Muscle of back (tissue), 11 donors: ENCODE data around the gene RABGAP1L. TPM values are rescaled to one million over a fixed set of nuclear protein-coding genes. Genes with fewer than 3 reads are reported as not detected.
A peak's percentile ranks its signal among the peaks of the same experiment; 100 is the strongest.
"Not testable (repeated sequence)": the region's sequence is repeated elsewhere in the genome, so short reads cannot be mapped to it uniquely, and the experiment has no call there.

Experiments
- DNase-seq, 3 donors: peaks; one replicate each; pipeline versions ENCODE4 v3.0.0 to v3.0.0-alpha.2; 2013
- polyA plus RNA-seq, 10 donors: library from polyadenylated mRNA; unstranded; fragments of 120-200 nt; gene quantifications; one replicate each; pipeline ENCODE4 v1.2.1, GENCODE V29; 2013; ENCODE audit not compliant: insufficient read length in 10 of 10

Gene RABGAP1L
- polyA plus RNA-seq, 10 donors: 11.4 to 17.4 (median 14.3) TPM

DNA sequence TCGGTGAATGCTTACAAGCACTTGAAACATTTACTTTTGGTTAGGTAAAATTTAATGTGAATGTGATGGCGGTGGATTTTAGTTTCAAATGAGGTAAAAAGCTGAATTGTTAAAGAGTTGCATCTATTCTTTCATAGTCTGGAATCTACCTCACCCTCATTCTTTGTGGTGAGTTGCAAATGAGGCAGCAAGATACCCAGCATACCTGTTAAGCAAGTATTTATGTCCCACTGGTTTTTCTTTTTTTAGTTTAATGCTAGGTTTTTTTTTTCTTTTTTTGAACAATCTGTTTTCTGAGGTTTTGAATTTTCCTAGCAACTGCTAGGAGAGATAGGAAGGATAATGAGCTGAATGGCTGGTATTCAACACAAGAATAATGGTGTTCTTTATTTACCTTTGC is 712.6 kb downstream of the RABGAP1L start:
- DNase-seq: no peak

DNA sequence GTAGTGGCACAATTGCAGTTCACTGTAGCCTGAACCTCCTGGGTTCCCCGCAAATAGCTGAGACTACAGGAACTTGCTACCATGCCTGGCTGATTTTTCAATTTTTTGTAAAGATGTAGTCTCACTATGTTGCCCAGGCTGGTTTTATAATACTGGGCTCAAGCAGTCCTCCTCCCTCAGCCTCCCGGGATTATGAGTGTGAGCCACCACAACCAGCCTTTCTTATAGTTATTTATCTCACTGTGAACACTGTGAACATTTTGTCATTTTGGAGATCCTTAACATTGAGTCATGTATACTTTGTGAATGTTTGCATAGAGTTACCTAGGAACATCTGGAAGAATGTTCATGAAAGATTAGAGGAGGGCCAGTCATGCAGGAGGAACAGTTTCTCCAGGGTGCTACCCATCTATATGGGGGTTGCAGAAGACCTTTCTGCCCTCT is 713.3 kb downstream of the RABGAP1L start:
- DNase-seq: no peak

DNA sequence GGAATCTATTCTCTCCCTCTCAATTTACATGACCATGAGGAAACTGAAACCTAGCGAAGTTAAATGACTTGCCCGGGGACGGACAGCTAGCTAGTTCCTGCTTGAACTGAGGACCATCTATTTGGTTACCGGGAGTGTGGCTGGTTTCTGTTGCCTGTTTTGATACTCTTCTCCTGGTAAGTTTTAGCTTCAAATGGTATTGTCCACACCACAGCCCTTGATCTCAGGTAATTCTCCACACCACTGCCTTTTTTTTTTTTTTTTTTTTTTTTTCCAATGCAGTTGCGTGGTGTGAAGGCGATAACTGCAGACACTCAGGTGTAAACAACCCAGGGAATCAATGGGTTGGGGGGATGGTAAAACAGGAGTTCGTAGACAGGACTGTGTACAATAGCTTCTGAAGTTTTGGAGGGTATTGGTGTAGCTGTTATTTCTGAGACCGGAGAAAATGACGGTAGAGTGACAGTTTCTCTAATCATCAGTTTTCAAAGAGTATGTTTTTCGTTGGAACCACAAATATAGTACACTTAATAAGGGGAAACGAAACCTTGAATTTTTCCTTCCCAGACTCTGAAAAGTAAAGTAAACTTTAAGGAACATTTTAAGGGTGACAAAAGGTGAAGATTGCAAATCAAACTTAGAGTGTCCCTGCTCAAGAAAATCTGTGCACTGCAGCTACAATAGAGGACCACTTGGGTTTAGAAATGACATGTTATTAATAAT is 715.2 kb downstream of the RABGAP1L start:
- DNase-seq: peak in 1 of 3 donors; percentile 33

DNA sequence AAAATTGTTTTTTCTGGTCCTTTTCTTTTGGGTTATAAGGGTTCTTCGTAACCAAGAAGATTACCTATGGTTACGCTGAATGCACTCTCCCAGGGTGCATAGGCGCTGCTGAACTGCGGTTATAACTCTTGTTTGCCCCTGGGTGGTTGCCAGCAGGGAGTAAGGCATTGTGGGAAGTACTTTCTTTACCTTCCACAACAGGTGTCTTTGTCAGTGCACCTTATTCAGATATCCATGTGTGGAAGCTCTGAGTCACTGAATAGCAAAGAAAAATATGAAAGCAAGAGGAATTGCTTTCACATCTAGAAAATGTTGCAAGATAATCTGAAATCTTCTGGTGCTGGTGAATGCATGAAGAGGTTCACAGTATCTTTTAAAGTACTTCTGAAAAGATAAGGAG is 716.0 kb downstream of the RABGAP1L start:
- DNase-seq: no peak

DNA sequence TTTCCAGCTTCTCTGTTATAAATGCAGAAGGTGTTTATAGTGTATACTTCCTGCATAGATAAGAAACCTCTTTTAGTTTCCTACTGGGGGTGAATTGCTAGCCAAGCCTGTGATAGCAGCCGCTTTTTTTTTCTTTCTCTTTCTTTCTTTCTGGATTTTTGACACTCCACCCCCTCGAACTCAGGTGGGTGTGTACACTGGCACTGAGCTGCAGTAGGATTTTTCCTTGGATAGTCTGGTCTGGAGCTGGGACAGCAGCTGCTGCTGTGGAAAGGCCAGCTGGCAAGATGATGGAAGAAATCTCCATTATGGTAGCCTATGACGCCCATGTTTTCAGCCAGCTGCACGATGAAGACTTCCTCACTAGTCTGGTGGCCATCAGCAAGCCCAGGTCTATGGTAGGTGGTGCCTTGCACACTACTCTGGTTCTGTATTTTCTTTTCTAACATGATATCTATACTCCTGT is 717.9 kb downstream of the RABGAP1L start:
- peak in 1 of 3 donors; percentile 19 for DNase-seq

DNA sequence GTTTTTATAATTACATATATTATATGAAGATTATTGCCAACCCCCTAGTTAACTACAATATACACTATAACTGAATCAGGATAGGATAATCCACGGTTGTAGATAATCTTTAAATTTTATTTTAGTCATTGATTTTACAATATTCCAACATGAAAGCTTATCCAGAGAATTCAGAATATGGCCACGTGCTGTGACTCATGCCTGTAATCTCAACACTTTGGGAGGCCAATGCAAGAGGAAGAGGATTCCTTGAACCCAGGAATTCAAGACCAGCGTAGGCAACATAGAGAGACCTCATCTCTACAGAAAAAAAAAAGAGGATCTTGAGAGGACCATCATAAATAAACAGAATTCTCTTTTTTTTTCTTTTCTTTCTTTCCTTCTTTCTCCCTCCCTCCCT is 720.9 kb downstream of the RABGAP1L start:
- no peak for DNase-seq

DNA sequence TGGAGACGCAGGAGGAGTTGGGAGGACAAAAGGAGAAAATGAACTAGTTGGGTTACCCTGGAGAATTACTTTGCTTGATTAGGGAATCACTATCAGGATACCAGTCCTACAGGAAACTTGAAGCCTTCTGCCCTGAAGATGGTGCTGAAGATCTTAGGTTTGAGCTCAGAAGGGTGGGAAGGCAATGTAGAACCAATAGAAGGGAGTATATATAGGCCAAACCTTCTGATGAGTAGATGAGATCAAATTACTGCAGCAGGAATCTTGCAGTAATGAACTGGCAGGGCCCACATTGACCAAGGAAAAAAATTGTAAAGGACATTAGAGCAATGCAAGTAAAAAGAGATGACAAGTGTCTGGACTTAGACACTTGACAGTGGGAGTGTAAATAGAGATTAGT is 724.1 kb downstream of the RABGAP1L start:
- DNase-seq: peak; percentile 15 to 43 (median 29)

DNA sequence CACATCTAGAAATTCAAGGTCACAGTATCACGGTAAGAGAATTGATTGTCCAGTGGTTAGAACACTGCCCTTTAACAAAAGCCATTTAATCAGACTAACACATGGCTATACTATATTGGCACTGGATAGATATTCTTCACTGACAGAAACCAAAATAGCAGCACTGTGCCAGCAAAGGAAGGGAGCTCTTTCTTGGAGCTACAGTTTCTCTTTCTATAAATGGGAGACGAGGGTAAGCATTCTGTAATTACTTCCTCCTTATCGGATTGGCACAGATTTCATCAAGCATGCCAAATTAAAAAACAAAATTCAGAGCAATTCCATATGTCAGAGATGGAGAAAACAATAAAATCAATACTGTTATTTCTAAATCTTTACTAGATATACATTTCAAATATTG is 724.7 kb downstream of the RABGAP1L start:
- DNase-seq: no peak

DNA sequence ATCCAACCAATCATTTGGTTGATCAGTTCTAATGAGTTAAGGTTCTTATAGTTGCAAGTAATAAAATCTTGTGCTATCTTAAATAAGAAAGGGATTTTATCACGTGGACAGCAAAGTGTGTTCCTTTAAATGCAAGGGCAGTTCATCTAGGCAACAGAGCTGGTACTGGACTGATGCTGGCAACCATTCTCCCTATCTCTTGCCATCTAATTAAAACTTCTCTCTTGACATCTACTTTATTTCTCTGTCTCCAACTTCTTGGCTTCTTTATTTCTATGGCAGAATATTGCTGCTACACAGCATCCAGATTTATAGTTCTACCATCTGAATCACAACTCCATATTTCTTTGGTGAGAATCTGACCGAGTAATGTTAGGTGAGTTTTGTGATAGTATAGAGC is 725.2 kb downstream of the RABGAP1L start:
- DNase-seq: no peak

DNA sequence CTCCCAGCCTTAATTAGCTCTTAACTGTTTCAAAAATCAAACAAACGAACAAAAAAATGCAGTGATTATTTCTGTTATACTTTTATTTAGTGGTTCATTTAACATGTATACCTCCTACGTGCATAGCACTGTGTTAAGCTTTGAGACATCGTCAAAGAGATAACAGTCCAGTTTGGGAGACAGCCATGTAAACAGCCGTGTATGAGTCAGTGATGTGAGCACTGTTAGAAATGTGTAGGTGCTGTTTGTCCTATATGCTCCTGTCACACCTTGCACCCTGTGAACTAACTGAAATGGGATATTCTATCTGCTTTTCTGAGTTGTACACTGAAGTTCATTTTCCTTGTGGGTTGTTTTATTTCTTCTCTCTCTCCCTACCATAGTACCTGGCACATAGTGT is 730.7 kb downstream of the RABGAP1L start:
- DNase-seq: no peak

DNA sequence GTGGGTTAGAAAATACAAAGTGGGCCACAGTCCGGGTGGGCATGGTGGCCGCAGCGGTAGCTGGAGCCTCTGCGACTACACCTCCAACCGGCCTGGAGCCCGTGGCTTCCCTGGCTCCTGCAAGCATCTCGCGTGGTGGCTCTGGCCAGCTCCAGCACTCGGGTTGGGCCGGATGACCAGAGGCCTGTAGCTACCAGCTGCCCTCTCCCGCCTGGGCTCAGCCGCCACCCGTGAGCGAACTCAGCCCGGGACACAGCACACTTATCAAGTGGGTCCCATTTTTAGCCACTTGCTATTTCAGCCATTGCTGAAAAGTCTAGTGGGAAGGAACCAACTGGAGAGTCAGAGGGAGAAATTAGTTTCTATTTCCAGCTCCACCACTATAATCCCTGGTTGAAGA is 732.7 kb downstream of the RABGAP1L start:
- DNase-seq: no peak

DNA sequence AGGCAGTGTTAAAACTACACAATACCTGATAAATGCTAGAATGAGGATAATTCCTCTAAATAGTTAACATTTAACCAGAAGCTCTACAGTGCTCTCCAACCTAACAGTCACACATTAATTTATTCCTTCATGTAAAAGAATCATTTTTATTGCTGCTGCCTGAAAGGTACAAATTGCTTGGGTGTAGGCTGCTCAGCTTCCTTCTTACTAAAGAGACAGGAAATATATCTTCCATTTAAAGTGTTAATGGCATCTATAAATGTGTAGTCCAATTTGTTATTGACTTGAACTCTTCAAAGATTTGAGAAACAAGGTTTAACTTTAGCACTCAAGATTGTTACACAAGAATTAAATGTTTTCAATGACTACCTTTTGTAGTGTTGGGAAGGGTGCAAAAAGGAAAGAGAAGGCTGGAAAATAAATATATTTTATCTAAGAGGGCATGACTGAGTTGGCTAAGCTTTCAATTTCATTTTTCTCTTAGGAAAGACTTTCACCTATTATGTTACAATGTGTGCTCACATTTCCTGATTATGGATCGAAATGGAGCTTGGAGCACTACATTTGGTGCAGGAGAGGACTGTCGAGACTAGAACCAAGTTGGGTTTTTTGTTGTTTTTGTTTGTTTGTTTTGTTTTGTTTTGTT is 734.9 kb downstream of the RABGAP1L start:
- DNase-seq: no peak

DNA sequence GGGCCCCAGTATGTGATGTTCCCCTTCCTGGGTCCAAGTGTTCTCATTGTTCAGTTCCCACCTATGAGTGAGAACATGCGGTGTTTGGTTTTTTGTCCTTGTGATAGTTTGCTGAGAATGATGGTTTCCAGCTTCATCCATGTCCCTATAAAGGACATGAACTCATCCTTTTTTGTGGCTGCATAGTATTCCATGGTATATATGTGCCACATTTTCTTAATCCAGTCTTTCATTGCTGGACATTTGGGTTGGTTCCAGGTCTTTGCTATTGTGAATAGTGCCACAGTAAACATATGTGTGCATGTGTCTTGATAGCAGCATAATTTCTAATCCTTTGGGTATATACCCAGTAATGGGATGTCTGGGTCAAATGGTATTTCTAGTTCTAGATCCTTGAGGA is 736.3 kb downstream of the RABGAP1L start:
- DNase-seq: not testable (repeated sequence)

DNA sequence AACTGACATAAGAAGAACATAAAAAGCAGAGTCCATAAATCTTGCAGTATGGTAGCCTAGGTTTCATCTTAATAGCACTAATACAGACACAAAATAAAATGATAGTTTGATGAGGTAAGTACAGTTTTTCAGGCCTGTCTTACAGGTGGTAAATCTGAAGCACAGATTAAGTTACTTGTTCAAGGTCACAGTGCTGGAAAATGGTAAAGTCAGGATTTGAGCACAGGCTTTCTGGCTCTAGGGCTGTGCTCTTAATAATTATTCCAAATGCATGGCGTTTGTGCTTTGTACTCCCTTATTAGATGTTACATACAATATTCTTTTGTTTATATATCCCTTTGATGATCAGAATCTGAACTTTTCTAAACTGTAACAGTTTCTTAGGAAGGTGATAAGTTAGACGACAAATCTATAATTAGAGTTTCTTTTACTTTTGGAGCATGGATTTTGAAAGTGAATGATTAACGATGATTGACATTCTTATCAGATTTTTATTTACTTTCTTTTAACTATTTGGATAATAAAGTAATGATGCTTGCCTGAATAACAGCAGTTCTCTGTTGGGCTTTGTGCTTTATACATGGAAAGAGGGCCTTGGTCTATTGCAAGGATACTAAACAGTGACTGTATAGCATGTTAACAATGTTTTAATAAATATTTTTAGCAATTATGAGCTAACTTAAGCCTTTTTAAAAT is 738.9 kb downstream of the RABGAP1L start:
- no peak for DNase-seq

DNA sequence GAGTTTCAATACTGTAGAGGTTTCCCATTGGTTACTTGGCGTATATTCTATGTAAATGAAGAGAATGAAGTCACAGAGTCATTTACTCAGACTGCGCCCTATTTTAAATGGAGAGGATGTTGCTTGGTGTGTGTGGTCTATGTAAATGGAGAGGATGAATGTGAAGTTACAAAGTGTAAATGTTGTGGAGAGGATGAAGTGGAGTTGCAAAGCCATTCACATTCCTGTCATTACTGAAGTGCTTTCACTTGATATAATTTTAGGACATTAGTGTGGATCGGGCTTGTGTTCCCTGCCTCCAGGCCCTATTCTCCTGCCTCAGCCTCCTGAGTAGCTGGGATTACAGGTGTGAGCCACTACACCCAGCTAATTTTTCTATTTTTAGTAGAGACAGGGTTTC is 741.0 kb downstream of the RABGAP1L start:
- DNase-seq: no peak

DNA sequence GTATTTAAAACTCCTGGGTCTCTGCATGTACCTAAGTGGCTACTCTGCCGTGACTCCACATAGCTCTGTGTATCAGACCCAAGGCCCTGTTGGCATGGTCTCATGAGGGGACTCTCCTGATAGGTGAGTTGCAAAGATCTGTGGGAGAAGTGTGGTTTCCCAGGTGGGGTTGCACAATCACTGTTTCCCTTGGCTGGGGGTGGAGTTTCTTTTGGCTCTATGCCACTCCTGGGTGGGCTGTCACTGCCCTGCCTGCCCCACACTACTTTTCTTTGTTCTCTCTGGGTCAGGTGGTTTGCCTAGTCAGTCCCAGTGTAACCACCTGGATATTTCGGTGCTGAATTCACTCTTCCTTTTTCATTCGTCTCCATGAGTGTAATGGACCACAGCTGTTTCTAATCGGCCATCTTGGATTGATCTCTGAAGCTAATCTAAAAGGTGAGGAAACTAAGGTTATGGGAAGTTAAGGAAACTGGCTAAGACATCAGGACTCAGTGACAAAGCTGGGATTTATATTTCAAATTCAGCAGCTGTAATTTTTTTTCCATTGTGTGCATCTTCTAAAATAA is 743.3 kb downstream of the RABGAP1L start:
- DNase-seq: no peak

DNA sequence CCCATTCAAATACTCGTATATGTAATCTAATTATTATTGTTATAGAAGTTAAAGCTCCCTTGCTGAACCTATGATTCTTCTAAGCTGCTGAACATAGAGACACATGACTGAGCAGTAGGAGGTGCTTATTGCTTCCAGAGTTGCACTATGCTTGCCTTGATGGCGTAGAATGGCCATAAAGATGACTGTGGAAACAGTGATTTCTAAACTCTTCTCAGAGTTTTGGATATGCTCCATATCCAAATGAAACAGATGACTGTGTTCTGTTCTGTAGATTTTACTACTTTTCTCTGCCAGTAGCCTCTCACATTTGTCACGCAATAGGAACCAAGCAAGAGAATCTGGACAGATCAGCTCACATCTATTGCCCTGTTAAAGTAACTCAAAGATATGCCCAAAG is 752.3 kb downstream of the RABGAP1L start:
- DNase-seq: no peak

DNA sequence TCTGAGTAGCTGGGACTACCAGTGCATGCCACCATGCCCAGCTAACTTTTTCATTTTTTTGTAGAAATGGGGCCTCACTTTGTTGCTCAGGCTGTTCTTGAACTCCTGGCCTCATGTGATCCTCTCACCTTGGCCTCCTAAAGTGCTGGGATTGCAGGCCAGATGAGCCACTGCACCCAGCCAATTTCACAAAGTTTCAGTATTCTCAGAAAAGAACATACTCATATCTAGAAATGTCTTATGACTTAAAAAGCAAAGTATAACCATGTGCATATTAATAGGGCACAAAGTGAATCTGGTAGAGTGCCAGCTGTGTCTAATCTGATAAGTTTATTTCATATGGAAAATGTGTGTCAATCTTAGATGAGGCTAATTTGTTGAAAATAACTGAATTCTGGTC is 752.9 kb downstream of the RABGAP1L start:
- DNase-seq: no peak

DNA sequence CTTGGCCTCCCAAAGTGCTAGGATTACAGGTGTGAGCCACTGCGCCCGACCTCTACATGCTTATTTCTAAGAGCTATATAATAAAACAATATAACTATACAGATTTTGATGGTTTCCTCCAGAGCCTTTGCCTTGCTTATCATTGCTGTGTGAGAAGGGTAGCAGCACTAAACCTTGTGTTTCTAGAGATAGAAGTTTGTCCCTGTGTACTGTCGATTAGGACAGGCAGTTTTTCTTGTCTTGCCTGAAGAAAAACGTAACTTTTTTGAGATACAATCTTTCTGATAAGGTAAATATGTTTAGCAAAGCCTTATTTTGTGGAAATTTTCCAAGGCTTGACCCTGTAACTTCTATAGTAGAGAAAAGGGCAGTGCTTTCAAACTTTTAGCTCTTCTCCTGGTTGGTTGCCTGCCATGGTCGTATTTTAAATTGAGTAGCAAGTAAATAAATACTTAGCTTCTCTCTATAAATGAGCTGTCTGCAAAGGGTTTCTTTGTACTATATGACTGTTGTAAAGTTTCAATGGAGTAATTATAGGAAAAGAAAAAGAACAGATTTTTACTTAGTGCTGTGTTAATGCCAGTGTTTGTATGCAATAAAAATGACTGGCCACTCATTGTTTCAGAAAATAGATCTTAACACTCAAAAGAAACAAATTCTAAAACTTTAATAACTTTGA is 754.0 kb downstream of the RABGAP1L start:
- no peak for DNase-seq

DNA sequence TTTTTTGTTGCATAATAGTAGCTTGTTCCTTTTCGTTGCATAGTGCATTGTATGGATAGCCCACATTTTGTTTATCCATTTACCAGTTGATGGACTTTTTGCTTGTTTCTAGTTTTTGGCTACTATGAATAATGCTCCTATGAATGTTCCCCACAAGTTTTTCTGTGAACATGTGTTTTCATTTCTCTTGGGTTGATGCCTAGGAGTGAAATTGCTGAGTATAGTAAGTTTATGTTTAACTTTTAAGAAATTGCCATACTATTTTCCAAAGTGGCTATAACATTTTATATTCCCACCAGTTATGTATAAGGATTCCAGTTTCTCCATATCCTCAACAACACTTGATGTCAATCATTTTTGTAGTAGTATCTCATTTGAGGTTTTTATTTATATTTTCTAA is 755.7 kb downstream of the RABGAP1L start:
- peak in 2 of 3 donors; percentile 20 to 28 for DNase-seq

DNA sequence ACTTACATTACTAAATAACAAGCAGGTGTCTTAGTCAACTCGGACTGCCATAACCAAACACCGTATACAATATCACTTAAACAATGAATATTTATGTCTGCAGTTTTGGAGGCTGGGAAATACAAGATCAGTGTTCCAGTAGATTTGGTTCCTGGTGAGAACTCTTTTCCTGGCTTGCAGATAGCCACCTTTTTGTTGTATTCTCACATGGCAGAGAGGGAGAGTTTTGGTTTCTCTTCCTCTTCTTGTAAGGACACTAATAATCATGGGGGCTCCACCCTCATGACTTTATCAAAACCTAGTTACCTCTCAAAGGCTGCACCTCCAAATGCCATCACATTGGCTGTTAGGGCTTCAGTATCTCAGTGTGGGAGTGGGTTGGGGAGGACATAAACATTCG is 757.5 kb downstream of the RABGAP1L start:
- no peak for DNase-seq

DNA sequence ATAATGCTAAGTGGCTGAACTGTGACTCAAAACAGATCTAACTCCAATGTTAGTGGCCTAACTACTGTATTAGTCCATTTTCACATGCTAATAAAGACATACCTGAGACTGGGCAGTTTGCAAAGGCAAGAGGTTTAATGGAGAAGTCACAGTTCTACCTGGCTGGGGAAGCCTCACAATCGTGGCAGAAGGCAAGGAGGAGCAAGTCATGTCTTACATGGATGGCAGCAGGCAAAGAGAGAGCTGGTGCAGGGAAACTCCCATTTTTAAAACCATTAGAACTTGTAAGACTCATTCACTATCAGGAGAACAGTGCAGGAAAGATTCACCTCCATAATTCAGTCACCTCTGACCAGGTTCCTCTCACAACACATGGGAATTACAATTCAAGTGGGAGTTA is 760.8 kb downstream of the RABGAP1L start:
- DNase-seq: no peak
